GM12872 (cell line): ENCODE measurements around the gene NFRKB.

Experiments
- CTCF ChIP-seq: IDR thresholded peaks from 3 replicates; pipeline ENCODE4 v1.5.1; 2011; ENCODE audit warnings: low read depth, mild to moderate bottlenecking, low read length, moderate library complexity; ENCODE audit not compliant: insufficient read depth

Gene NFRKB

GRCh38 chr11:129933891-129934290 lies 38.5 kb upstream of the NFRKB start:
- TF ChIP-seq CTCF: no peak

- TF ChIP-seq CTCF: no peak
These were observed 37.9 kb upstream of the NFRKB start for GRCh38 chr11:129933262-129933661.

GRCh38 chr11:129932381-129933067 lies 37.1 kb upstream of the NFRKB start:
- no peak for TF ChIP-seq CTCF

- no peak for TF ChIP-seq CTCF
These were observed 35.4 kb upstream of the NFRKB start for GRCh38 chr11:129930743-129931142.

- TF ChIP-seq CTCF: no peak
These were observed 34.9 kb upstream of the NFRKB start for GRCh38 chr11:129930296-129930695.

GRCh38 chr11:129929721-129930120 lies 34.3 kb upstream of the NFRKB start:
- no peak for TF ChIP-seq CTCF

- no peak for TF ChIP-seq CTCF
These were observed 33.7 kb upstream of the NFRKB start for GRCh38 chr11:129928923-129929692.
